ENCODE results near the gene PTBP1. TPM values are rescaled to one million over a fixed set of nuclear protein-coding genes. Genes with fewer than 3 reads are reported as not detected.

Gene PTBP1
- total and polyA plus RNA-seq, 9 of the 15 experiments (the other 6 are each of a cell fraction or from before 2014, with no cell fraction given), result 14.0 to 759 (median 234) TPM

DNA sequence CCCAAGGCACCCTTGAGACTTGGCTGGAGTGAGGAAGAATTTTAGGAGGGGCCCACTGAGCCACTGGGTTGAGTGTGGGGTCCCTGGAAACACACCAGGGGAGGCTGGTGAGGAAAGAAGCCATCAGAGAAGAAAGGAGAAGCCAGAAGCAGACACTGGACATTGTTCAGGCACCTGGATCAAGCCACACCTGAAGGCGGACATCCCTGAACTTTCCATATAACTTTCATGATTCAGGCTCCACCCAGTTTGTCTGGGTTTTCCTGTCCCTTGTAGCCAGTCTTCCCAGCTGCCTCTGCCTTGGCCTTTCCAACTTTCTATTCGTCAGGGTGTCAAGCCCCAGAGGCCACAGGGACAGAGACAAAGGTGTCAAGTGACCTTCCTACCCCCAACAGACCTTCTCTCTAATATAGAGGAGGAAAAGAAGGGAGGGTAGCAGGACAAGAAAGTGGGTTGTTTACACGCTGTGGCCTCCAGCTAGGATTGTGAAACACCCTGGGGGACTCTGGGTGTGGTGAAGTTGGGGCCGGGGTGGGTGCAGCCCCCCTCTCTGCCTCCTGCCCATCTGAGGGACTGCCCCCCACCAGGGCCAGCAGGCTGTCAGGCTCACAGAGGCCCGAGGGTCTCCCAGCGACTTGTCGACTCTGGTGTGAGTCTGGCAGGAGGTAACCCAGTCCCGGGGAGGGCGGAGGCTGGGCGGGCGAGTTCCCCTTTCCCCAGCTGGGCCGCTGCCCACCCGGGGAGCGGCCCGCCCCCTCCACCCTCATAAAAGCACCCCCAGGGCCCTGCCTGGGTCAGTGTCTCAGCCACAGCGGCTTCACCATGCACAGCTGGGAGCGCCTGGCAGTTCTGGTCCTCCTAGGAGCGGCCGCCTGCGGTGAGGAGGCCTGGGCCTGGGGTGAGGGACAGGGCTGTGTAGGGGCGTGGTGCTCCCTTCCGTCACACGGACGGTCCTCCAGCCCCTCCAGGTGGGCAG is 61.9 kb downstream of the PTBP1 start, which contains the start of gene CFD:
TSS of gene CFD (plus strand) at position 797 of the 976 bp plus-strand sequence. CDS start at position 823, 26 bp downstream.
- WGBS (ENCODE audit: insufficient coverage, low coverage, missing lambda C conversion rate), result 39% methylated on average over 11 of the region's 24 CpGs
- peak in 2 of 4 experiments; percentile 45 to 46 for DNase-seq (ENCODE audit: extremely low read depth in 1 of 4, low spot score in 3 of 4)
- H3K4me2 ChIP-seq (ENCODE audit: insufficient read depth, low read length), result peak within 1 kb of the TSS; percentile 81
- H2AFZ ChIP-seq (ENCODE audit: low read depth, low read length), result peak within 1 kb of the TSS; percentile 91
- H3K9me1 ChIP-seq (ENCODE audit: control insufficient read depth, insufficient read depth, low read length), result no peaks in the 10 kb centered on the region
- peak; percentile 56 for FAIRE-seq
- H4K20me1 ChIP-seq (replicated peaks; ENCODE audit: control insufficient read depth, insufficient read depth, low read length), result no peaks in the 10 kb centered on the region
- CTCF ChIA-PET (ENCODE audit: low intra/inter-chr PET ratio), result no interaction called here
- peak within 1 kb of the TSS; percentile 73 to 90 for H3K9ac ChIP-seq (ENCODE audit: insufficient read depth in 1 of 2, low read depth in 2 of 2, low read length in 2 of 2)
- no peak for ATAC-seq
- H3K36me3 ChIP-seq (ENCODE audit: control insufficient read depth, insufficient read depth, low read length), result peaks cover 5% of the 10 kb centered on the region; the same call in 1 of the 3 replicates
- intact Hi-C loops (cut with micrococcal nuclease) (no loop called here), in situ Hi-C loops (cut with MboI) (loop anchor here (5.0 kb wide), 1 partner anchor 92 kb away; no protein-coding TSS in a partner anchor)
- peak within 1 kb of the TSS; percentile 82 for H3K27ac ChIP-seq (ENCODE audit: extremely low read depth, low read depth, low read length)
- H3K4me3 ChIP-seq, result peak within 1 kb of the TSS; percentile 62
- peaks cover 24 to 66% of the 10 kb centered on the region in 2 experiments for H3K4me1 ChIP-seq (replicated peaks in 1 of 2; ENCODE audit: control insufficient read depth in 2 of 2, insufficient read depth in 2 of 2, low read length in 2 of 2)
- H3K9me3 ChIP-seq (replicated peaks; ENCODE audit: control insufficient read depth, insufficient read depth, low read depth, low read length), result no peaks in the 10 kb centered on the region
- no TSS peak for BruUV-seq (replicated peaks)
- no peaks in the 10 kb centered on the region for H3K27me3 ChIP-seq (ENCODE audit: control insufficient read depth in 2 of 2, insufficient read depth in 2 of 2, low read length in 2 of 2)
- peaks cover 11% of the 10 kb centered on the region for H3K79me2 ChIP-seq (ENCODE audit: control insufficient read depth, insufficient read depth, low read length)
- POLR2A ChIA-PET, result interaction anchor here (1.0 kb wide), 1 partner anchor 11 kb away, joined by 3 read pairs; no protein-coding TSS in a partner anchor
- no peak for TF ChIP-seq JUN (IDR thresholded peaks at IDR 0.05; ENCODE audit: borderline replicate concordance, low read depth, low read length)
- no peak for TF ChIP-seq JUN (CRISPR knock-in tag; IDR thresholded peaks at IDR 0.05; ENCODE audit: borderline replicate concordance)
- TF ChIP-seq ZNF184 (CRISPR knock-in tag; IDR thresholded peaks at IDR 0.05), result no peak
- 0 out of 2 replicates have a peak, but pooled peaks have one; percentile 27 for TF ChIP-seq POLR2G (IDR thresholded peaks at IDR 0.05; ENCODE audit: low read depth, low read length)
- TF ChIP-seq NEUROD1 (IDR thresholded peaks at IDR 0.05; ENCODE audit: borderline replicate concordance, low read depth, low read length, partially characterized antibody), result no peak
- no peak for TF ChIP-seq SLC30A9 (CRISPR knock-in tag; IDR thresholded peaks at IDR 0.05)
- TF ChIP-seq RBFOX2 (IDR thresholded peaks at IDR 0.05; ENCODE audit: low read depth, low read length), result peak; percentile 24; the same call in 1 of the 2 replicates
- TF ChIP-seq ZKSCAN1 (IDR thresholded peaks at IDR 0.05; ENCODE audit: low read depth, low read length), result no peak
- TF ChIP-seq, protein P1, sequence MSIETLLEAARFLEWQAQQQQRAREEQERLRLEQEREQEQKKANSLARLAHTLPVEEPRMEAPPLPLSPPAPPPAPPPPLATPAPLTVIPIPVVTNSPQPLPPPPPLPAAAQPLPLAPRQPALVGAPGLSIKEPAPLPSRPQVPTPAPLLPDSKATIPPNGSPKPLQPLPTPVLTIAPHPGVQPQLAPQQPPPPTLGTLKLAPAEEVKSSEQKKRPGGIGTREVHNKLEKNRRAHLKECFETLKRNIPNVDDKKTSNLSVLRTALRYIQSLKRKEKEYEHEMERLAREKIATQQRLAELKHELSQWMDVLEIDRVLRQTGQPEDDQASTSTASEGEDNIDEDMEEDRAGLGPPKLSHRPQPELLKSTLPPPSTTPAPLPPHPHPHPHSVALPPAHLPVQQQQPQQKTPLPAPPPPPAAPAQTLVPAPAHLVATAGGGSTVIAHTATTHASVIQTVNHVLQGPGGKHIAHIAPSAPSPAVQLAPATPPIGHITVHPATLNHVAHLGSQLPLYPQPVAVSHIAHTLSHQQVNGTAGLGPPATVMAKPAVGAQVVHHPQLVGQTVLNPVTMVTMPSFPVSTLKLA (conservative IDR thresholded peaks at IDR 0.05), result no peak
- no peak for TF ChIP-seq MTF1 (CRISPR knock-in tag; IDR thresholded peaks at IDR 0.05; ENCODE audit: borderline replicate concordance)
- TF ChIP-seq NR3C1 (CRISPR knock-in tag; IDR thresholded peaks at IDR 0.05), result no peak
- peak; percentile 30; the same call in 1 of the 2 replicates for TF ChIP-seq BCOR (IDR thresholded peaks at IDR 0.05)
- TF ChIP-seq, protein P2, sequence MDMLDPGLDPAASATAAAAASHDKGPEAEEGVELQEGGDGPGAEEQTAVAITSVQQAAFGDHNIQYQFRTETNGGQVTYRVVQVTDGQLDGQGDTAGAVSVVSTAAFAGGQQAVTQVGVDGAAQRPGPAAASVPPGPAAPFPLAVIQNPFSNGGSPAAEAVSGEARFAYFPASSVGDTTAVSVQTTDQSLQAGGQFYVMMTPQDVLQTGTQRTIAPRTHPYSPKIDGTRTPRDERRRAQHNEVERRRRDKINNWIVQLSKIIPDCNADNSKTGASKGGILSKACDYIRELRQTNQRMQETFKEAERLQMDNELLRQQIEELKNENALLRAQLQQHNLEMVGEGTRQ (CRISPR knock-in tag; IDR thresholded peaks at IDR 0.05), result no peak
- TF ChIP-seq FOXA3 (CRISPR knock-in tag; conservative IDR thresholded peaks at IDR 0.05 in 1 of 2, IDR thresholded peaks at IDR 0.05 in 1 of 2), result no peak
- TF ChIP-seq, protein P3, sequence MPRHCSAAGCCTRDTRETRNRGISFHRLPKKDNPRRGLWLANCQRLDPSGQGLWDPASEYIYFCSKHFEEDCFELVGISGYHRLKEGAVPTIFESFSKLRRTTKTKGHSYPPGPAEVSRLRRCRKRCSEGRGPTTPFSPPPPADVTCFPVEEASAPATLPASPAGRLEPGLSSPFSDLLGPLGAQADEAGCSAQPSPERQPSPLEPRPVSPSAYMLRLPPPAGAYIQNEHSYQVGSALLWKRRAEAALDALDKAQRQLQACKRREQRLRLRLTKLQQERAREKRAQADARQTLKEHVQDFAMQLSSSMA (CRISPR knock-in tag; IDR thresholded peaks at IDR 0.05), result no peak
- no peak for TF ChIP-seq ZNF436 (CRISPR knock-in tag; IDR thresholded peaks at IDR 0.05)
- TF ChIP-seq MEIS2 (IDR thresholded peaks at IDR 0.05; ENCODE audit: partially characterized antibody), result no peak
- no peak for TF ChIP-seq HDAC2 (IDR thresholded peaks at IDR 0.05)
- TF ChIP-seq ZC3H4 (CRISPR knock-in tag; IDR thresholded peaks at IDR 0.05; ENCODE audit: borderline replicate concordance), result no peak

All from K562 (cell line).